Colonic mucosa (tissue), 4 donors: Measurements from ENCODE around the gene ACVR1. TPM values are rescaled to one million over a fixed set of nuclear protein-coding genes. Genes with fewer than 3 reads are reported as not detected.

Experiments used
- DNase-seq: peaks from one replicate; pipeline ENCODE4 v3.0.0-alpha.2; 2020
- H3K27ac ChIP-seq: fragments of 200-600 bp; one replicate; pipeline ENCODE4 v1.8.0; 2021
- H3K27me3 ChIP-seq: fragments of 200-600 bp; one replicate; pipeline ENCODE4 v1.8.0; 2021
- H3K36me3 ChIP-seq: fragments of 200-600 bp; one replicate; pipeline ENCODE4 v1.8.0; 2021
- H3K4me1 ChIP-seq: fragments of 200-600 bp; one replicate; pipeline ENCODE4 v1.8.0; 2021; ENCODE audit warnings: mild to moderate bottlenecking
- H3K4me3 ChIP-seq: fragments of 200-600 bp; one replicate; pipeline ENCODE4 v1.8.0; 2021
- H3K9ac ChIP-seq, 2 donors: one replicate each; pipeline ENCODE4 v1.7.0; 2013; ENCODE audit warnings: control low read depth in 2 of 2, low read depth in 2 of 2, low read length in 2 of 2
- H3K9me3 ChIP-seq: fragments of 200-600 bp; one replicate; pipeline ENCODE4 v1.8.0; 2021
- intact Hi-C: fragments of 100-400 bp; cut with DNase I; formaldehyde crosslinking; loops from one replicate; pipeline ENCODE4 v1.14.1; 2022
- total RNA-seq, 2 donors: library from RNA; stranded (reverse); fragmentation: NEBNext Ultra II Directional in 1 of 2; extraction: Animal tissue kit (Norgen Biotek cat#: 25700) in 1 of 2; gene quantifications; one replicate each; pipeline ENCODE4 v1.2.1, GENCODE V29; 2021
- TF ChIP-seq, protein P1 (sequence below): fragments of 200-600 bp; IDR thresholded peaks from one replicate; pipeline ENCODE4 v1.8.0; 2022; ENCODE audit warnings: antibody characterized with exemption, mild to moderate bottlenecking
- donor health status: healthy.
- donor health status: DM: no; HTN: no; CAD: no.
- donor health status: DM: no; HTN: no; CAD: no.

ACVR1 gene
- total RNA-seq, 2 donors from 2014 or later = 15.8 to 18.0 TPM

DNA sequence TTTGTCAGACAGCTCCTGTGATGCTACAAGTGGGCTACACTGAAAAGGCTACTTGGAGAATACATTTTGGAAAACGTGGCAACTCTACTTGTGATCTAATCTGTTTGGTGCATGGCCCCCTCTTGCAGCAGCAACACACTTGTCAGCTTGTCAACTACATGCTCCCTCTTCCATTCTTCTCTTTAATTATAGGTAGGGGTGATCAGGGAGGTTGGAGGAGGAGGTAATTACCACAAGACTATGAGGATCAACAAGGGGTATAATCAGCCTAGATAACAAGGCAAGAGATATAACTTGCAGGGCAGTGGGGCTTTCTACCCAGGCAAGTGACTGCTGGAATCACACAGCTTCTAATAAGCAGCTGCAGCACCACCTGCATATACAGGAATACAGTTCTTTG, 104.9 kb downstream of the ACVR1 start:
- no peaks in the 10 kb centered on the region for H3K27me3 ChIP-seq
- H3K4me1 ChIP-seq = no peaks in the 10 kb centered on the region
- no peak overlapping the region for H3K27ac ChIP-seq
- no peak overlapping the region for H3K4me3 ChIP-seq
- H3K9me3 ChIP-seq = no peaks in the 10 kb centered on the region
- no peak for DNase-seq
- no peaks in the 10 kb centered on the region for H3K36me3 ChIP-seq
- intact Hi-C loops = loop anchor here (10.0 kb wide), 1 partner anchor 276 kb away; no protein-coding TSS in a partner anchor
- TF ChIP-seq, protein P1, sequence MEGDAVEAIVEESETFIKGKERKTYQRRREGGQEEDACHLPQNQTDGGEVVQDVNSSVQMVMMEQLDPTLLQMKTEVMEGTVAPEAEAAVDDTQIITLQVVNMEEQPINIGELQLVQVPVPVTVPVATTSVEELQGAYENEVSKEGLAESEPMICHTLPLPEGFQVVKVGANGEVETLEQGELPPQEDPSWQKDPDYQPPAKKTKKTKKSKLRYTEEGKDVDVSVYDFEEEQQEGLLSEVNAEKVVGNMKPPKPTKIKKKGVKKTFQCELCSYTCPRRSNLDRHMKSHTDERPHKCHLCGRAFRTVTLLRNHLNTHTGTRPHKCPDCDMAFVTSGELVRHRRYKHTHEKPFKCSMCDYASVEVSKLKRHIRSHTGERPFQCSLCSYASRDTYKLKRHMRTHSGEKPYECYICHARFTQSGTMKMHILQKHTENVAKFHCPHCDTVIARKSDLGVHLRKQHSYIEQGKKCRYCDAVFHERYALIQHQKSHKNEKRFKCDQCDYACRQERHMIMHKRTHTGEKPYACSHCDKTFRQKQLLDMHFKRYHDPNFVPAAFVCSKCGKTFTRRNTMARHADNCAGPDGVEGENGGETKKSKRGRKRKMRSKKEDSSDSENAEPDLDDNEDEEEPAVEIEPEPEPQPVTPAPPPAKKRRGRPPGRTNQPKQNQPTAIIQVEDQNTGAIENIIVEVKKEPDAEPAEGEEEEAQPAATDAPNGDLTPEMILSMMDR = no peak
- no peak overlapping the region for H3K9ac ChIP-seq

DNA sequence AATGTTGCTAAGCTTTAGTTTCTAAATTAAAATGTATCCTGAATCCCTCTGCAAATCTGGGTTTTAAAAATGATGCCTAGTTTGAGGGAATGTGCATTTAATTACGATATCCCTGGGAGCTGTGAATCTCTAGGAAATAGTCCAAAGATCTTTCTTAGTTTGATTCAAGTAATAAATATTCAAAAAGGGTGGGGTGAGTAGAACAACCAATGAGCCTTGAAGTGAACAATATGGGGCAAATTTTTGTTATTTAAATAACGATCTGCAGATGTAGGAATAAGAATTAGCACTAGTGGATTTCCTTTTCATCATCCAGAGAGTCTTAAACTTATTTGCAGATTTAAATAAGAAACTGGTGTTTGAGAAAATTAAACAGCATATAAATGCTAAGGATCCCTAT, 106.3 kb downstream of the ACVR1 start:
- TF ChIP-seq, protein P1 = no peak
- no peaks in the 10 kb centered on the region for H3K27me3 ChIP-seq
- H3K27ac ChIP-seq = no peak overlapping the region
- no peaks in the 10 kb centered on the region for H3K36me3 ChIP-seq
- no peak overlapping the region for H3K9ac ChIP-seq
- intact Hi-C loops = loop anchor here (10.0 kb wide), 1 partner anchor 275 kb away; no protein-coding TSS in a partner anchor
- no peak for DNase-seq
- no peaks in the 10 kb centered on the region for H3K4me1 ChIP-seq
- H3K9me3 ChIP-seq = no peaks in the 10 kb centered on the region
- no peak overlapping the region for H3K4me3 ChIP-seq

DNA sequence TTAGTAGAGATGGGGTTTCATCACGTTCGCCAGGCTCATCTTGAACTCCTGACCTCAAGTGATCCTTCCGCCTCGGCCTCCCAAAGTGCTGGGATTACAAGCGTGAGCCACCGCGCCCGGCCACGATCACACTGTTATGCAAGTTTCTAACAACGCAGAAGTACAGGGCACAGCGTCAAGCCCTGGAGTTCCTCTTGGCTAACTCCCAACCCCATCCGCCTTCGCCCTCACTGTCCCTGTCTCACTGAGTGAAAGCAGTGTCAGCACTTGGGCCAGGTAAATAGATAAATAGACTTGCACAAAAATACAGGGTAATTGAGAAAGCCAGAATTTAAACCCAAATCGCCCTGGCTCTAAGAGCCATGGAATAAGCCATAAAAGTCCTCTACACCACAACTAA, 111.7 kb downstream of the ACVR1 start:
- Histone ChIP-seq H3K27me3 (no peaks in the 10 kb centered on the region), H3K4me1 (no peaks in the 10 kb centered on the region), H3K27ac (no peak overlapping the region), H3K9ac (no peak overlapping the region), H3K36me3 (no peaks in the 10 kb centered on the region), H3K4me3 (no peak overlapping the region), H3K9me3 (no peaks in the 10 kb centered on the region)
- intact Hi-C loops = no loop called here
- TF ChIP-seq, protein P1 = no peak
- no peak for DNase-seq

DNA sequence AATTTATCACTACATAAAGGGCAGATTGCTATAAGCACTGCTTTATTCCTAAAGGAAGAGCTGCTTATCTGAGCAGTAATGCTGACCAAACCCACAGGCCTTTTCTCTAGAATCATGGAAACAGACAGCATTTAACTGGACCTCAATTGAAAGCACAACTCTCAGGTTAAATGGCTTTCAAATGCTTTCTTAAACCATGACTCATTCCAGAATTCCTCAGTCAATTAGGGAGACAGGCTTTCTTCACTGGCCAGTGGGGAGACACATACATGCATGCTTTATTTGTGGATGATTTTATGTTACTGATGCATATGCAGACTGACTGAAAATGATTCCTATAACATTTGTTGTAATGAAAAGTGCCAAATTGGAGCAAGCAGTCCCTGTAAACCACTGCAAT, 114.6 kb downstream of the ACVR1 start:
- Histone ChIP-seq H3K27me3 (no peaks in the 10 kb centered on the region), H3K36me3 (no peaks in the 10 kb centered on the region), H3K4me1 (no peaks in the 10 kb centered on the region), H3K27ac (no peak overlapping the region), H3K4me3 (no peak overlapping the region), H3K9me3 (no peaks in the 10 kb centered on the region), H3K9ac (no peak overlapping the region)
- DNase-seq = no peak
- intact Hi-C loops = no loop called here
- TF ChIP-seq, protein P1 = no peak

DNA sequence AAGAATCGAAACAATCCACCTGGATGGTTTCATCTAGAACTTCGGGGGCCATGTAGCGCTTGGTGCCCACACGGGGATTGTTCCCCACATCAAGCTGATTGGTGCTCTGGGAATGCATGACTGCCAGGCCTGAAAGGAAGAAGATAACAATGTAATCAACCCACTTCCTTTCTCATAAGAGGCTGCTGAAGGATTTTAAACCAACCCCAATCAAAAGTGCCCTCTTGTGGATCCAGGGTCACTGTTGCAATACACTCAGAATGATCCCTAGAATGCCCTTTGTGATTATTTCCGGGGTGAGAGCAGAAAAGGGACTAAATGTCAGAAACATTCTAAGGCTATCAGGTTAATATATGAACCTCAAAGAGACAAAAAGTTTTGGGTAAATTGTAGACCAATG, 115.2 kb downstream of the ACVR1 start:
- Histone ChIP-seq H3K36me3 (no peaks in the 10 kb centered on the region), H3K4me3 (no peak overlapping the region), H3K9me3 (no peaks in the 10 kb centered on the region), H3K4me1 (no peaks in the 10 kb centered on the region), H3K27me3 (no peaks in the 10 kb centered on the region), H3K27ac (no peak overlapping the region), H3K9ac (no peak overlapping the region)
- intact Hi-C loops = no loop called here
- no peak for DNase-seq
- TF ChIP-seq, protein P1 = no peak
